ENCODE data around the gene ALG9. TPM values are rescaled to one million over a fixed set of nuclear protein-coding genes. Genes with fewer than 3 reads are reported as not detected.
A peak's percentile ranks its signal among the peaks of the same experiment; 100 is the strongest.

The ALG9 gene
- total RNA-seq, 1 donor from 2014 or later = 36.9 TPM

- H3K36me3 ChIP-seq = no peaks in the 10 kb centered on the region
- Mint-ChIP-seq H3K27me3 (ENCODE audit: insufficient read depth, low read depth) (peaks cover 5% of the 10 kb centered on the region), H3K4me1 (peaks cover 7% of the 10 kb centered on the region), H3K36me3 (no peaks in the 10 kb centered on the region), H3K9me3 (no peaks in the 10 kb centered on the region), H3K4me3 (no peak overlapping the region), H3K27ac (no peak overlapping the region)
- H3K79me2 ChIP-seq (ENCODE audit: low read depth) = peaks cover 4% of the 10 kb centered on the region
- no peak overlapping the region for H3K4me3 ChIP-seq
- no peak overlapping the region for H2AFZ ChIP-seq (replicated peaks)
- H4K20me1 ChIP-seq (ENCODE audit: low read depth) = no peaks in the 10 kb centered on the region
- no peak overlapping the region for H3K9ac ChIP-seq
- peaks cover 6% of the 10 kb centered on the region for H3K4me1 ChIP-seq
- no peaks in the 10 kb centered on the region for H3K27me3 ChIP-seq
- peaks cover 17% of the 10 kb centered on the region for H3F3A ChIP-seq (ENCODE audit: low read depth)
- no peak overlapping the region for H3K27ac ChIP-seq
- no peak for DNase-seq (ENCODE audit: low spot score)
- no peak overlapping the region for H3K4me2 ChIP-seq
- no peak for TF ChIP-seq EZH2phosphoT487 (IDR thresholded peaks at IDR 0.05)
- no peak for TF ChIP-seq EZH2 (IDR thresholded peaks at IDR 0.05)
- TF ChIP-seq, protein P1, sequence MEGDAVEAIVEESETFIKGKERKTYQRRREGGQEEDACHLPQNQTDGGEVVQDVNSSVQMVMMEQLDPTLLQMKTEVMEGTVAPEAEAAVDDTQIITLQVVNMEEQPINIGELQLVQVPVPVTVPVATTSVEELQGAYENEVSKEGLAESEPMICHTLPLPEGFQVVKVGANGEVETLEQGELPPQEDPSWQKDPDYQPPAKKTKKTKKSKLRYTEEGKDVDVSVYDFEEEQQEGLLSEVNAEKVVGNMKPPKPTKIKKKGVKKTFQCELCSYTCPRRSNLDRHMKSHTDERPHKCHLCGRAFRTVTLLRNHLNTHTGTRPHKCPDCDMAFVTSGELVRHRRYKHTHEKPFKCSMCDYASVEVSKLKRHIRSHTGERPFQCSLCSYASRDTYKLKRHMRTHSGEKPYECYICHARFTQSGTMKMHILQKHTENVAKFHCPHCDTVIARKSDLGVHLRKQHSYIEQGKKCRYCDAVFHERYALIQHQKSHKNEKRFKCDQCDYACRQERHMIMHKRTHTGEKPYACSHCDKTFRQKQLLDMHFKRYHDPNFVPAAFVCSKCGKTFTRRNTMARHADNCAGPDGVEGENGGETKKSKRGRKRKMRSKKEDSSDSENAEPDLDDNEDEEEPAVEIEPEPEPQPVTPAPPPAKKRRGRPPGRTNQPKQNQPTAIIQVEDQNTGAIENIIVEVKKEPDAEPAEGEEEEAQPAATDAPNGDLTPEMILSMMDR (IDR thresholded peaks at IDR 0.05) = no peak
- H3K9me3 ChIP-seq (ENCODE audit: low read depth) = no peaks in the 10 kb centered on the region
Measured at GRCh38 chr11:111770581-111771134, 100.7 kb downstream of the ALG9 start.

GRCh38 chr11:111766834-111767142, 104.6 kb downstream of the ALG9 start:
- H3F3A ChIP-seq (ENCODE audit: low read depth) = peaks cover 35% of the 10 kb centered on the region
- H3K79me2 ChIP-seq (ENCODE audit: low read depth) = peaks cover 25% of the 10 kb centered on the region
- peak overlapping the region; percentile 46 for H3K27ac ChIP-seq
- H3K4me1 Mint-ChIP-seq = peaks cover 27% of the 10 kb centered on the region
- no peaks in the 10 kb centered on the region for H3K9me3 ChIP-seq (ENCODE audit: low read depth)
- H3K36me3 ChIP-seq = no peaks in the 10 kb centered on the region
- peak overlapping the region; percentile 98 for H2AFZ ChIP-seq (replicated peaks)
- H3K27me3 Mint-ChIP-seq (ENCODE audit: insufficient read depth, low read depth) = peaks cover 5% of the 10 kb centered on the region
- peaks cover 20% of the 10 kb centered on the region for H3K4me1 ChIP-seq
- peak overlapping the region; percentile 21 for H3K27ac Mint-ChIP-seq
- no peak for TF ChIP-seq EZH2 (IDR thresholded peaks at IDR 0.05)
- TF ChIP-seq, protein P1 (IDR thresholded peaks at IDR 0.05) = no peak
- no peak for TF ChIP-seq EZH2phosphoT487 (IDR thresholded peaks at IDR 0.05)
- H3K4me3 Mint-ChIP-seq = peak overlapping the region; percentile 91
- H3K27me3 ChIP-seq = peaks cover 5% of the 10 kb centered on the region
- H3K36me3 Mint-ChIP-seq = peaks cover 4% of the 10 kb centered on the region
- H4K20me1 ChIP-seq (ENCODE audit: low read depth) = peaks cover 34% of the 10 kb centered on the region
- H3K4me3 ChIP-seq = peak overlapping the region; percentile 92
- no peak for DNase-seq (ENCODE audit: low spot score)
- H3K4me2 ChIP-seq = peak overlapping the region; percentile 74
- no peak overlapping the region for H3K9ac ChIP-seq
- no peaks in the 10 kb centered on the region for H3K9me3 Mint-ChIP-seq

GRCh38 chr11:111765984-111766833, 105.2 kb downstream of the ALG9 start, which contains the start of gene PPP2R1B:
Gene PPP2R1B, minus strand, starts transcription at chr11:111766389. Its CDS starts 28 bp downstream, at chr11:111766361.
- H3K4me1 Mint-ChIP-seq = peaks cover 27% of the 10 kb centered on the region
- peaks cover 27% of the 10 kb centered on the region for H3K79me2 ChIP-seq (ENCODE audit: low read depth)
- peak within 1 kb of the TSS; percentile 46 for H3K27ac ChIP-seq
- H3K27ac Mint-ChIP-seq = peak within 1 kb of the TSS; percentile 92
- peaks cover 35% of the 10 kb centered on the region for H3F3A ChIP-seq (ENCODE audit: low read depth)
- H3K4me3 ChIP-seq = peak within 1 kb of the TSS; percentile 92
- no peaks in the 10 kb centered on the region for H3K36me3 ChIP-seq
- peak within 1 kb of the TSS; percentile 74 for H3K4me2 ChIP-seq
- H2AFZ ChIP-seq (replicated peaks) = peak within 1 kb of the TSS; percentile 98
- H3K4me1 ChIP-seq = peaks cover 20% of the 10 kb centered on the region
- peak within 1 kb of the TSS; percentile 58 for H3K9ac ChIP-seq
- peaks cover 6% of the 10 kb centered on the region for H3K27me3 Mint-ChIP-seq (ENCODE audit: insufficient read depth, low read depth)
- TF ChIP-seq EZH2phosphoT487 (IDR thresholded peaks at IDR 0.05) (no peak), EZH2 (IDR thresholded peaks at IDR 0.05) (no peak)
- TF ChIP-seq, protein P1 (IDR thresholded peaks at IDR 0.05) = no peak
- H3K27me3 ChIP-seq = peaks cover 5% of the 10 kb centered on the region
- H3K9me3 ChIP-seq (ENCODE audit: low read depth) = no peaks in the 10 kb centered on the region
- H4K20me1 ChIP-seq (ENCODE audit: low read depth) = peaks cover 39% of the 10 kb centered on the region
- H3K9me3 Mint-ChIP-seq = no peaks in the 10 kb centered on the region
- H3K36me3 Mint-ChIP-seq = peaks cover 6% of the 10 kb centered on the region
- peak within 1 kb of the TSS; percentile 91 for H3K4me3 Mint-ChIP-seq
- peak; percentile 87 for DNase-seq (ENCODE audit: low spot score)

Measured in neural progenitor cell (in vitro differentiated cells).